ENCODE measurements around the gene INF2.

- no peak for TF ChIP-seq EZH2 (IDR thresholded peaks at IDR 0.05; ENCODE audit: borderline replicate concordance, low read depth, low read length)
- no peak for TF ChIP-seq PKNOX1 (IDR thresholded peaks at IDR 0.05)
- TF ChIP-seq TCF7L2 (IDR thresholded peaks at IDR 0.05; ENCODE audit: low read depth, low read length), result no peak
These were observed 40.4 kb downstream of the INF2 start for GRCh38 chr14:104729835-104730181.

Measured in K562 (cell line).